HG03565 (cell line): Measurements from ENCODE around the gene TOLLIP.
"Not testable (repeated sequence)": the region's sequence is repeated elsewhere in the genome, so short reads cannot be mapped to it uniquely, and the experiment has no call there.

Source experiments
- ATAC-seq: cut with Tn5 transposase; IDR thresholded peaks from one replicate; pipeline ENCODE4 v1.9.1; 2021; ENCODE audit warnings: mild to moderate bottlenecking, moderate library complexity; ENCODE audit not compliant: unreplicated experiment

Gene TOLLIP

DNA sequence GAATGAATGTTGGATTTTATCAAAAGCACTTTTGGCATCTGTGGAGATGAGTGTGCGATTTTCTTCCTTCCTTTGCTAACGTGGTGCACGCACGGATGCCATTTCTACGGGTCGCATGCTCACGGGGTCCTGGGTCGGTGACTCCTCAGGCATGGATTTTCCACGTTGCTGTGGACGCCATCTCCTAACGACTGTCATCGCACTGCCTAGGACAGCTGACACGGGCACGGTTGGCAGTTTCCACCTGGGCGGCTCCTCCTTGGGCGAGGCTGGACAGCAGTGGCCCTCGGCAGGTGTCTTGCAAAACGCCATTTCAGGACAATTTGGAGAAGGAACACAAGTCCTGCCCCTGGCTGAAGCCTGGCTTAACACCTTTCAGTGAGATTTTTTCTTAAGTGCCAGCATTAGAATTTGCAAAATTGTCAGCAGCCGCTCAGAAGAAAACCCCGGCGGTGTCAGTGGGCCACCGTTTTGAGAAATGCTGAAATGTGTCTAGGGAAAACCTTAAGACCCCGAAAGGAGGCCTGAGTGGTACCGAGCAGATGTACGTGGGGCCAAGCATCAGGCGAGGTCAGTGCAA is 34.7 kb upstream of the TOLLIP start:
- ATAC-seq: no peak

DNA sequence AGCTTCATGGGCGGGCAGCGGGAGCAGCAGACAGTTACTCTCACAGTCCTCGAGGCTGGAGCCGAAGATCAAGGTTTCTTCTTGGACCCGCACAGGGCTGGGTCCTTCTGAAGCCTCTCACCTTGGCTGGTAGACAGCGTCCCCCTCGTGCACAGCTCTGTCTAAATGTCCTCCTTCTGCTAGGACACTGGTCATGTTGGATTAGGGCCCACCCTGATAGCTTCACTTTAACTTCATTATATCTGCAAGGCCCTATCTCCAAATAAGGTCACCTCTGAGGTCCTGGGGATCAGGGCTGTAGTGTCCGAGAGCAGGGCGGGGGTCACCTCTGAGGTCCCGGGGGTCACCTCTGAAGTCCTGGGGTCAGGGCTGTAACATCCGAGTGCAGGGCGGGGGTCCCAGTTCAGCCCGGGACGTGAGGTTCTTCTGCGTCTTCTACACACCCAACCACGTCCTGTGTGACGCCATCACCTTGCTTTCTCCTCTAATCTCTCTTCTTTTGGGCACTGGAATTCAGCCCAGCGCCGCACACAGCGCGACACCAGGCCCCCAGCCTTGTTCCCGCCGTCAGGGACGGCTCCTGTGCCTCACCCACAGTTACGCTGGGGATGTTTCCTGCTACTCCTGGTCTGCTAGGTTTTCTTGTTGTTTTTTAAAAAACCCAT is 34.1 kb upstream of the TOLLIP start:
- no peak for ATAC-seq

DNA sequence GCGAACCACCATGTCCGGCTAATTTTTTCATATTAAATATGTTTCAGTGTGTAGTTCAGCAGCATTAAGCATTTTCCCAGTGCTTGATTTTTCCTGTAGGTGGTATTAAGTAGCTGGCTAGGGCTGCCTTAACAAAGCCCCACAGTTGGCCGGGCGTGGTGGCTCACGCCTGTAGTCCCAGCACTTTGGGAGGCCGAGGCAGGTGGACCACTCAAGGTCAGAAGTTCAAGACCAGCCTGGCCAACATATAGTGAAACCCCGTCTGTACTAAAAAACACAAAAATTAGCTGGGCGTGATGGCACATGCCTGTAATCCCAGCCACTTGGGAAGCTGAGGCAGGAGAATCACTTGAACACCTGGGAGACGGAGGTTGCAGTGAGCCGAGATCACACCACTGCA is 33.5 kb upstream of the TOLLIP start:
- no peak for ATAC-seq

DNA sequence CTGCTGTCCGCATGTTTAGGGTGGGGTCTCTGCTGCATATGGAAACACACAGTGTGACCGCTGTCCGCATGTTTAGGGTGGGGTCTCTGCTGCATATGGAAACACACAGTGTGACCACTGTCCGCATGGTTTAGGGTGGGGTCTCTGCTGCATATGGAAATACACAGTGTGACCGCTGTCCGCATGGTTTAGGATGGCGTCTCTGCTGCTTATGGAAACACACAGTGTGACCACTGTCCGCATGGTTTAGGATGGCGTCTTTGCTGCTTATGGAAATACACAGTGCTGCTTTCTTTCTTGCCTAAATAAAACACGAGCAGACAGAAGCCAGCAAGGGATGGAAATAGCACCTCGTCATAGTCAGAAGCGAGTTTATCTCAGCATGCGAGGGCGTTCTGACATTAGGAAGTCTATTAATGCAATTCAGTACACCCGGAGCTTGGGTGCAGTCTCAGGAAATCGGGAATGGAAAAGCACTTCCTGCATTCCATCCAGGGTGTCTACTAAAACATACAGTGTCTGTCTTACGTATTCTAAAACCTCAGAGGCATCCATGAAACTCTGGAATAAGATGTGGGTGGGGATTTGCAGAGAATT is 32.6 kb upstream of the TOLLIP start:
- no peak for ATAC-seq

DNA sequence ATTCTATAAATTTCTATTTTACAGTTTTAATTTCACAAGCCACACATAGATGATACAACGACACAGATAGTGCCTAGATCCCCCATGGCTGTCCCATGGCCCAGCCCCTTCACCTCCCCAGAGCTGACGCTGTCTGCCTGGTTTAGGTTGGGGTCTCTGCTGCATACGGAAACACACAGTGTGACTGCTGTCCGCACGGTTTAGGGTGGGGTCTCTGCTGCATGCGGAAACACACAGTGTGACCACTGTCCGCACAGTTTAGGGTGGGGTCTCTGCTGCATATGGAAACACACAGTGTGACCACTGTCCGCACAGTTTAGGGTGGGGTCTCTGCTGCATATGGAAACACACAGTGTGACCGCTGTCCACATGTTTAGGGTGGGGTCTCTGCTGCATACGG is 31.8 kb upstream of the TOLLIP start:
- not testable (repeated sequence) for ATAC-seq

DNA sequence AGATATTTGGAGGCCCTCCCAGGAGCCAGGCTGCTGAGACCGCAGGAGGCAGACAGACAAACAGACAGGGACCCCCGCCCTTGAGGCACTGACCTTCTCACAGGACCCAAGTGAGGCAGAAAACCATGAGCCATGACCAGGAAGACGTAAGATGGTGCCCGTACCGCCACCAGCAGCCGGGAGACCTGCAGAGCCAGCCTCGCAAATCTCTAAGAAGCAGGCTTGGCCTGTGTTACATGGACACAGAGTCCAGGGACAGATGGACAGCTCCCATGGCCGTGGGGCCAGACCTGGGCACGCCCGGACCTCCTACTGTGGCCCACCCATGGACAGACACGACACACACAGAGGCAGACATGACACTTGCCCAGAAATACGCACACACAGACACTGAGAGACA is 30.7 kb upstream of the TOLLIP start:
- no peak for ATAC-seq

DNA sequence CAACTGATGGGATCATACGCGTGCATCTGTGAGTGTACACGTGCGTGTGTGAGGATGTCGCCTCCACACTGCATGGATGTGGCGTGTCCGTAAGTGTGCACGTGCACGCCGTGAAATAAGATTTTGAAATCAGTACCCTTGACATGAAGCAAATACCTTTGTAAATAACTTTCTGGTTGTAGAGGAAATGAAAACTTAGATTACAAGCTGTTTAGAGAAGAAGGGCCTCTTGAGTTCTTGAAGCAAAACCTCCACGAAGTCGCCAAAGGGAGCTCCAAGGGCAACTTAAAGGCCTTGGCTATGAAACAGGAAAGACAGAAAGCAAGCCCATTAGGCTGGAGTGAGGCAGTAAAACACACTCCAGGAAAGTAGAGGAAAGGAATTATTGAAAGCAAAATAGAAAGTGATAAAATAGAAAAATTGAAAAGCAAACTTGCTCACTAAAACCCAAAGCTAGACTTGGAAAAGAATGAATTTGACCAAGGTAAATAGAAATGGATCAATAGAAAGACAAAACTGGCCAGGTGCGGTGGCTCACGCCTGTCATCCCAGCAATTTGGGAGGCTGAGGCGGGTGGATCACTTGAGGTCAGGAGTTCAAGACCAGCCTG is 29.7 kb upstream of the TOLLIP start:
- ATAC-seq: no peak

DNA sequence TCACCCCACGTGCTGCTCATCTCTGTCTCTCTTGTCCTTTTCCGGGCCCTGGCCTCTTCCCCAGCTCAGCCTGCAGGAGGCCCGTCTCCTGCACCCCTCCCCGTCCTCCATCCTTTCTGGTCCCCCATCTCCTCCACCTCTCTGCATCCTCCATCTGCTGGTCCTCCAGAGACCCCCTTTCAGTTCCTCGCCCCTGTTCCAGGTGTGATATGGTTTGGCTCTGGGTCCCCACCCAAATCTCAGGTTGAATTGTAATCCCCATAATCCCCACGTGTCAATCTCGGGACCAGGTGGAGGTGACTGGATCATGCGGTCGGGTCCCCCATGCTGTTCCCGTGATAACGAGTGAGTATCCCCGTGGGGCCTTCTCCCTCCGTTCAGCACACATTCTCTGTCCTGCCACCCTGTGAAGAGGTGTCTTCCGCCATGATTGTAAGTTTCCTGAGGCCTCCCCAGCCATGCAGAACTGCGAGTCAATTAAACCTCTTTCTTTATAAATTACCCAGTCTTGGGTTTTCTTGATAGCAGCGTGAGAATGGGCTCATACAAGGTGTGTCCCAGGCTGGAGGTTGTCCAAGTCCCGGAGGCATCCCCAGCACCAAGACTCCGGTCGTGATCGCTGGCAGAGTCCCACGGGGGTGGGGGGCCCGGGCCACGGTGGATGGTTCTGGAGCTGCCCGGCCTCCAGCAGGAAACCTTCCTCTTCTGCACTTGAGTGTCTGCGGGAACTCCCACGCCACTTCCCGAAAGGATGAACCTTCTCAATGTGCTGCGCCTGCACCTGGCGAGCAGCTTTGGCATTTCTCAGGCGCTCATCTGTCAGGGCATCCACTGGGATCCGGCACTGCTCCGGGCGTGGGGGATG is 29.0 kb upstream of the TOLLIP start:
- no peak for ATAC-seq

DNA sequence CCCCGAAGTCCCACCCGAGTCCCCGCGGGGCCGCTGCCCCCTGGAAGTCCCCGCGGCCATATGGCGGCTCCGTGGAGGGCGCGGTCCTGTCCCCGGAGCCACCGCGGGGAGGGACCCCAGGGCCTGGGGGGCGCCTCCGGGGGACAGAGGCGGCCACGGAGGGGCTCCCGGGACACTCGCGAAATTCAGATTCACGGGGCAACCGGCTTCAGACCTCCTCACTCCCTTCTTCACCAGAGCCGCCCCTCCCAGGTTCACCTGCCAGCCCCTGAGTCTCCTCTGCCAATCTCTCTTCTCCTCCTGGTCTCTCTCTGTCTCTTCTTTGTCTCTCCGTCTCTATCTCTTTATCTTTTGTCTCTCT is 28.2 kb upstream of the TOLLIP start:
- ATAC-seq: no peak

DNA sequence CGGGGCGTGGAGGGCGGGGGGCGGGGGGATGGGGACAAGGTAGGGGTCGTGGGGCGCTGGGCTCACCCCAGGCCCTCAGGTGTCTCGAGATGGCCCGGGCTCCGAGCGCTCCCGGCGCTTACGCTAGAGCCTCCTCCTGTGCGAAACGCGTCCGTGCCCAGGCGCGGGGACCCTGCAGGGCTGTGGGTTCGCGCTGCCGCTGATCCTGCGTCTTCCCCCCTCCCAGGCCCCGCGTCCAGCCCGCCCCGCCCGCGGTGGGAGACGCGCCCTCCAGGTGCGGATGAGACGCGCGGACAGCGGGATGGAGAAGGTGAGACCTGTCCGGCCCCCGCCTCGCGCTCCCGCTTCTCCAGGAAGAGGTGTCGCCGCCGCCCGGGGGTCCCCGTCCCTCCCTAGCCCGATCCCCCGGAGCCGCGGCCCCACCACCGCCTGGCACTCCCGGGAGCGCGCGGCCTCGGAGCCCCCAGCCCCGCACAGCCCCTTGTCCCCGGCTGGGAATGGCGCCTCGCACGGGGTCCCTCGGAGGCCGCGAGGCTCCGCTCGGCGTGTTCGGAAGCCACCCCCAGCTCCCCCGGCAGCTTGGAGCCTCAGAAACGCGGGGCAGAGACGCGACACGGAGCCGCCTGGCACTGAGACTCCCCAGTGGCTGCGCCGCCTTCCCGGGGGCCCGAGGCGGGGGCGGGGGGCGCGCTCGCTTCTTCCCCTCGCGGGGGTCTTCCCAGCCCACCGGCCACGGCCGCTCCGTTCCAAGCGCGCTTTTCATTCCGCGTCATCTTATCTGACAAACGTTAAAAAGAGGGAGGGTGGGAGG is 27.6 kb upstream of the TOLLIP start:
- ATAC-seq: no peak

DNA sequence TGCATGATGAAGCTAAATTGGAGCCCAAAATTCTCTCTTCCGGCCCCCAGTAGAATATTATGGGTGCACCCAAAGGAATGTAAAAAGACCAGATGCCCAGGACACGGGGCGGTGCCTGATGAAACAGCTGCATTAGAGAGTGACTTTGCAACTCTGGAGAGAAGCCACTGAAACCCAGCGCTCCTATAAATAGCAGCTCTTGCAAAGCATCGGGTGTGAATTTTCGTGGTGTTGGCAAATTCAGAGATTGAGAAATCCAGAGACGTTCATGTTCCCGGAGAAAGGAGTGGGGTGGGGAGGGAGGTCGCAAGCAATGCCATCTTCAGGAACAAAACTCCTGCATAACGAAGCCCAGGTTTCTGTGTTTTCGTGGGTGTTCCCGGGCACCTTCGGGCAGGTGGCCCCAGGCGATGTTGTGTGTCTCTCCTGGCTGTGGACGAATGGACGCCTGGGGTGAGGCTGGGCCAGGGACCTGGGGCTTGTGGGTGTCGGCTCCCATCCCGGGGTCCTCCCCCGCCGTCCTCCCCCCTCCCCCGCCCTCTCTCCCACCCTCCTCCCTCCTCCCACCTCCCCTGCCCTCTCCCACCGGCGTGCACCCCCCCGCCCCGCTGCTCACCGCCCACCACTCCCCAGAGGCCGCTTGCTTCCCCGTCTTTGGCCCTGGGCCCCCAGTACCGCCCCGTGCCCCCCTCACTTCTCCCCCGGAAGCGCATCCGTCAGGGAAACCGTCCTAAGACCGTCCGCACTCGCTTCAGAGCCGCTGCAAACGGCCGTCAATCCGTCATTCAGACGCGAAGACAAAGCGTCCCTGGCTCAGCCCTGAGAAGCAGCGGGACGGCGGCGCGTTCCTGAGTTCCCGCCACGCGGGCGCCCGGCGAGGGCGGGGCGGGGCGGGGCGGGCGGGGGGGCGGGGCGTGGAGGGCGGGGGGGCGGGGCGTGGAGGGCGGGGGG is 26.7 kb upstream of the TOLLIP start:
- no peak for ATAC-seq

DNA sequence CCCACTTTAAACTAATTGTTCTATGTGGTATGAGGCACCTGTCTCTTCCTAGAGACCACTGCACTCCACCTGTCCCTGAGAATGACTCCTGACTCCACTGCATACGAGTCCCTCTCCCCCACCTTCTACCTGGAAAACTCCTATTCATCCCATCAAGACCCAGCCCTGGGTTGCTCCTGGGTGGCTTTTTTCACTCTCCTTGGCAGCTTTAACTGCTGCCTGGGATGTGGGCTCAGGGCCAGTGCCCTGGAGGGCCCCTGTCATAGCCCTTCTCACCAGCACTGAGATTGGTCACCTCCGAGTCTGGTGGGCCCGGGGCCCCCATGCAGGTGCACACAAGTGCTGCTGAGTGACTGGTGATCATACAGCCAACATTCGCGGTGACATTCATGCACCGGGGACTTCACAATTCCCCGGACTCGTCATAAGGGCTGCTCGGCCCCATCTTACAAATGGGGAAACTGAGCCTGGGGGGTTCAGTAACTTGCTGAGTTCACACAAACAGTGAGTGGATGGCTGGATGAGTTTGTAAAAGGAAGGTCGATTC is 25.9 kb upstream of the TOLLIP start:
- no peak for ATAC-seq

DNA sequence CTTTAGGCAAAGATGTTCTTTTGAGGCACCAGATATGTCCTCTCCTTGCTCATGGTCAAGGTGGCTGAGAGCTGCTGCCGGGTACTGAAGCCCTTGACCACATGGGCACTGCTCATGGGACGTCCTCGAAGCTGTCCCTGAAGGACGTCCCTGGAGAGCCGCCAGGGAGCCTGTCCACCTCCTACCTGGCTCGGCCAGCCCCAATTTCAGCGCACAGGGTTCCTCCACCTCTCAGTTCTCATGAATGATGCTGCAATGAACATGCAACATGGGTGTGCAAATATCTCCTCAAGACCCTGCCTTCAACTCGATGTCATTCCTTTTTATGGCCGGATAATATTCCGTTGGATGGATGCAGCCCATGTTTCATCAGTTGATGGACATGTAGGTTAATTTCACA is 24.4 kb upstream of the TOLLIP start:
- ATAC-seq: no peak

DNA sequence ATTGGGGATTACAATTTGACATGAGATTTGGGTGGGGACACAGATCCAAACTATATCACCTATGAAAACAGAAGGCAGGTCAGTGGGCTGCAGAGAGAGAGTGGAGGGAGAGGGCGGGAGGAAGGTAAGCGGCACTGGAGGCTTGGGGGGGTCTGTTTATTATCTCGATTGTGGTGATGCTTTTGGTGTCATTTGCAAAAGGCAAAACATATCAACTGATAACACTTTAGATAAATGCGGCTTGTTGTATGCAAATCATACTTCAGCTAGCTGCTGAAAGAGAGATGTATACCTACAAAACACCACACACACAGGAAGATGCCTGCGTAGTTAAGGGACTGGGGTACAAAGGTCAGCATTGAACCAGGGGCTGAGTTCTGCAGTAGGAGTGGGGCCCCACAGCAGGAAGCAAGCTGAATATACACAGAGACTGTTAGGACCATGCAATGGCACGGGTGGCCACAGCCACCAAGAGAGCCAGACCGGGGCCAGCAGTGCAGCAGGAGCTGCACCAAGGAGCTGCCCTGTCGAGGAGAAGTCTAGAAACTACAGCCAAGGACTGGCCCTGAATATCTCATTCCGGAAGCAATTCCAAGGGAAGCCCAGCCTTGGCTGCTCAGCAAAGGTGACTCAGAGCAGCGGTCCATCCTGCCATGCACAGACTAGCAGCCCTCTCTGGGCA is 23.8 kb upstream of the TOLLIP start:
- no peak for ATAC-seq

DNA sequence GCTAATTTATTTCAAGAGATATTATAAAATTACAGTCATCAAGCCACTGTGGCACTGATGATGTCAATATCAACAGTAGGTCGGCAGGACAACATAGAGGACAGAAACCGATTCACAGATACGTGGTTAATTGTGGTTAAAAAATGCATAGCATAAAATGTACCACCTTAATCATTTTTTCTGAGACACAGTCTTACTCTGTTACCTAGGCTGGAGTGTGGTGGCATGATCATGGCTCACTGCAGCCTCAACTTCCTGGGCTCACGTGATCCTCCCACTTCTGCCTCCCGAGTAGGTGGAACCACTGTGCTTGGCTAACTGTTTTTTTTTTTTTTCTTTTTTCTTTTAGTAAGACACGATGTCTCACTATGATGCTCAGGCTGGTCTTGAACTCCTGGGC is 21.0 kb upstream of the TOLLIP start:
- ATAC-seq: no peak

DNA sequence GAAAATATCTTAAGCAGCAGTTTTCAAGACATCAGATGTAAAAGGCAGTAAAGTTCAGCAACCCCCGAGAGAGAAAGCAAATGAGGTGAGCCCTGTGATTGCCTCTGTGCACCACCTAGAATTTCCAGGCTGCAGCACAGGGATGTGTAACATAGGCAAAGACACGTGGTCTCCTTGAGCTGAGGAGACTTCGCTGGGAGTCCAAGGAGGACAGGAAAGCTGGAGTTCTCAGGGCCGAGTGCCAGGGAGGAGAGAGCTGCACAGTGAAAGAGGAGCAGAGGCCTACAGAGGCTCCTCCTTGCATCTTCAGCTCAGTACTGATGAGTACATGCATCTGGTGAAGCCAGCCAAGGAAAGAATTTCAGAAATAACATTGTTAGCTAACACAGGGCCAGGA is 17.6 kb upstream of the TOLLIP start:
- ATAC-seq: no peak

DNA sequence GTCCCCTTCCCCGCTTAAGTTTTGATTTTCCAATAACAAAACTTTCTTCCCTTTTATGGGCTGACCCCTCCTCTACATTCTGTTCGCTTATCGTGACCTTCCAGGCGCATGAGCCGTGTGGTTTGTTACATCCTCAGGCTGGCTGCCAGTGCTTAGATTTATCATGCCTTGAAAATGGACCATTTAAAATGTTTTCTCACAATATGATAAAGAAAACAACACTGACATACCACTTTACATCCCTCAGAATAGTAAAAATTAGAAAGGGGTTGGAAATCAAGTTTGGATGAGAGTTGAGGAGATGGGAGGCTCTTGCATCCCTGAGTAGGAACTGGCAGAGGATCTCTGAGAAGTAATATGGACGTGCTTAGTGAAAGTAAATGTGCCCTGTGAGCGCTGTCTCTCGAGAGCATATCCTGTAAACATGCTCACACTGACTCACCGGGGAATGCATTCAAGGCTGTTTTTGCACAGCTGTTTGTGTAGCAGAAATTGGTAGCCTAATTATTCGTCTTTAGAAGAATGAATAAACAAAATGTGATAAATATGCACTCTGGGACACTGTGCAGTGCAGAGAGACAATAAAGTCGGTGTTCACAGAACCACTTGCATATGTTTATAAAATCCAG is 17.1 kb upstream of the TOLLIP start:
- no peak for ATAC-seq

DNA sequence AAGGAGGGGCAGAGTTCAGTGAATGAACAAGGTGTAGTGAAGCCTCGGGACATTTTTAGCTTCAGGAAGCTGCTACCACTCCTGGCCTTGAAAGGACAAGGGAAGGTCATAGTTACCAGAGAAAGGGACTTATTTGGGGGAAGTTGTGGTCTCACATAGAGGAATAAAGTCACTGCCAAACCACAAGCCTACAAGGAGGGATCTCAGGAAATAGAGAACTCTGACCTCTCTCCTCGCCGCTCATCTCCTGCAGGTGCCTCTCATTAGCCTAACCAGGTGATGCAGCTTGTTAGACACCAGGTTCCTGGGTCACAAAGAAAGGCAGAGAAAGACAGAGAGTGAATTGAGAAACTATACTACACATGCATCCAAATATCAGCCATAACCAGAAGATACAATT is 14.3 kb upstream of the TOLLIP start:
- no peak for ATAC-seq
